Dedifferentiated amniotic fluid mesenchymal stem cell (primary cell): ENCODE measurements around the gene DIP2B.

Experiments
- DNase-seq: peaks from one replicate; pipeline ENCODE4 v3.0.0-alpha.2; 2016; ENCODE audit errors: extremely low spot score

DIP2B gene

DNA sequence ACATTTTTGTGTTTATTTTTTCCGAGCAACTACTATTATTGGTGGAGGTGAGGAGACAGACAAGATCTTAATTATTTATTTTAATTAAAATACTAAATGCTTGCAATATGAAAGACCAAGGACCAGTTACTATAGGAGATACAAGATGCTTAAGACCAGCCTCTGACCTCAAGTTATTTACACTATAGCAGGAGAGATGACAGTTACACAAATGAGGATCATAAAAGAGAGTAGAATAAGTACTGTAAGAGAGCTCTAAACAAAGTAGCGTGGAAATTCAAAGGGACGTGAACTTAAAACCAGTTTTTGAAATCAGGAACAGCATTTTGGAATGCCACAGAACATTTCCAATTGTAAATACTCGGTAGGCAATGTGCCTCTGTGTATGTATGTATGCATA, 131.1 kb downstream of the DIP2B start:
- DNase-seq: no peak

DNA sequence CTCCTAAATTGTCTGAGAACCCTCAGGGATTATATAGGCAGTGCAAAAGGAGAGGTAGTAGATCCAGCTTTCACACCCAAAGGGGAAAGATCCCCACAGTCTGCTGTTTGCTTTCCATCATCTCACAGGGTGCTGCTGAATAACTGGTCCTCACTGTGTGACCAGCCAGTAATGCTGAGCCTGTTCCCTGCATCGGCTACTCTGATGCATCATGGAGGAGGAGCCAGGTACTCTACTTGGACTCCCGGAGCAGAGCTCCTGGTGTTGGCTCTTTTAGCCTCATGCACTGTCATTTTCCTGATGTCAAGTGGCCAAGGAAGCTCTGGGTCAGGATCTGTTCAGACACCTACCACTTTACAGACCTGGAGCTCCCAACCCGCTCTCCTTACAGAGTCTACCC, 131.7 kb downstream of the DIP2B start:
- no peak for DNase-seq

DNA sequence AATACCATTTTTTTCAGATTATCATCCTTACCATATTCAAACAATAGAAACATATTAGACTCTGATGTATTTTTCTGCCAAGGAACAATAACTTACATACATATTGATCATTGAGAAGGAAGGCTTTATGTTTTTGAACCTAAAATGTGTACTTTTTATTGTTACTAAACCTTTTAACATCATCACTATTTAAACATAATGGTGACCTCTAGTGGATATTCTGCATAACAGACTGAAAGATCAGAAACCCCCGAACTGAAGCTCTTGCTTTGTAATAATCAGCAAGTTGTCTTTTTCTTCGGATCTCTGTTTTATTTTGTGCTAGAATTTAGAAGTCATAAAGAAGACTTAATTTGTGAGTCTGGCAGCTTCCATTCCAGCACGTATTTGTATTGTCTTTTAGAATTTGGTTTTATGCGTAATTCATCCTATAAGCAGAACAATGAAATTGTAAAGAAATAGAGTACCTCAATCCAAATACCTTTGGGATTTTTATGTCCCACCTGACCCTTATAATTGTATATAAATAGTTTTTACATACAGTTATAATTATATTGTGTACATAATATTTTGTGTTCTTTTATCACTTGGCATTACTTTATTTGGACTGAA, 133.2 kb downstream of the DIP2B start:
- DNase-seq: peak; percentile 49

DNA sequence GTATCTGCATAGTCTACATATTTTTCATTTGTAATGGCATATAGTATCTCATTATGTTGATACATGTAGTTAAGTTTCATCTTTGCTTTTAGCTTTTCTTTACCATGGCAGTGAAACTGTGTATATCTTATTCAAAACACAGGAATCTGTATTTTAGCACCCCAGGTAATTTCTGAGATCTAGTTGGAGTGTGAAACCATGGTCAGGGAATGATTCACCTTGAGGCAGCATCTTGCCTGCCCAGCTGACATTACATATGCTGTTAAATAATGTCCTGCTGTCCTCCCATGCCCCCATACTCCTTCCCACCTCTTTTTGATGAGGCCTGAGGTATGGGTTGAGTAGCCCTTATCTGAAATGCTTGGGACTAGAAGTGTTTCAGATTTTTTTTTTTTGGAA, 133.7 kb downstream of the DIP2B start:
- DNase-seq: no peak

DNA sequence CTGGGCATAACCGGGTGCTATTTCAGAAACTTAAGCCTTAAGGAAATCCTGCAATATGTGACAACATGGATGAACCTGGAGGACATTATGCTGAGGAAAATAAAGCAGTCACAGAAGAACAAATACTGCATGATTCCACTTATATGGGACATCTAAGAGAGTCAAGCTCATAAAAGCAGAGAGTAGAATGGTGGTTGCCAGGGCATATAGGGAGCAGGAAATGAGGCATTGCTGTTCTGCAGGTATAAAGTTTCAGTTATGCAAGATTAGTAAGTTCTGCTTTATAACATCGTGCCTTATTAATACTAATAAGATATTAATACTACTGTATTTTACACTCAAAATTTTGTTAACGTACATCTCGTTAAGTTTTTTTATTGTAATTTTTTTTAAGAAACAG, 134.9 kb downstream of the DIP2B start:
- DNase-seq: no peak

DNA sequence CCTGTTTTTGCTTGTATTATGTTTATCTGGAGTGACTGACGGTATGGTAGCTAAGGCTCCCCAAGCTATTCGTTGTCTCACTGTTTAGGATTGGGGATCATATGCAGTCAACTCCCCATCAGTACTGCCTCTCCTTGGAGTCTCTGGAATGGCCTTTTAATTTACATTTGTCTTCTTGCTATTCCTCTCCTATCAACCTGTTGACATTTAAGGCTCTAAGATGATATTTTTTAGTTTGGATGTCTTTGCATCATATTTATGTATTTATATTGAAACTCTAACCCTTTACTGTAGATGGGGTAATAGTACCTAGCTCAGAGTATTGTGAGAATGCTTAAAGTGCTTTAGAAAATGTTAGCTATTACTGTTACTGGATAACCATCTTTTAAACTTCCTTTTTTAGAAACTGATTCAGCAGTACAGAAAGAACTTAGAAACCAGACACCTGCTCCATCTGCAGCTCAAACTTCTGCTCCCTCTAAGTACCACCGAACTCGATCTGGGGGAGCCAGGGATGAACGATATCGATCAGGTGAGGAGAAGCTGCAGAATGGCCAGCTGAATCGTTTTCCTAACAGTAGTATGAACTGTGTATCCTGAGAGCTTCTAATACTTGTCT, 135.6 kb downstream of the DIP2B start:
- DNase-seq: no peak

- DNase-seq: no peak
Measured at GRCh38 chr12:50641566-50641965, 136.8 kb downstream of the DIP2B start.

DNA sequence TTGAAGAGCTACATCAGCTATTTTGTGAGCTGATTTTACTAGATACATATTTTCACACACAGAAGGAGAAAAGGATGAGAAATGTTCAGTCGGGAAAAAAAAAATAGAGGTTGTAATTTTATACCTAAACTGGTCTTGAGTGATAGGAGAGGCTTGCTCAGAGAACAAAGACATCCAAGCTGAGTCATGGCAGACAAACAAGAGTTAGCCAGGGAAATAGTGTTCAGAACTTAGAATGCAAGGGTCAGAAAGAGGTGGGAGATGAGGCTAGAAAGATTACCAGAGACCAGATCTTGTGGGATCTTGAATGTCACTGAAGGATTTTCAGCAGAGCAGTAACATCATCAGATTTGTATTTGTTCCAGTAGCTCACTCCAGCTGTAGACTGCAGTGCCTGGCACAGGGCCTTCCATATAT, 137.3 kb downstream of the DIP2B start:
- peak; percentile 42 for DNase-seq

- no peak for DNase-seq
Measured at GRCh38 chr12:50642761-50643160, 138.0 kb downstream of the DIP2B start.

DNA sequence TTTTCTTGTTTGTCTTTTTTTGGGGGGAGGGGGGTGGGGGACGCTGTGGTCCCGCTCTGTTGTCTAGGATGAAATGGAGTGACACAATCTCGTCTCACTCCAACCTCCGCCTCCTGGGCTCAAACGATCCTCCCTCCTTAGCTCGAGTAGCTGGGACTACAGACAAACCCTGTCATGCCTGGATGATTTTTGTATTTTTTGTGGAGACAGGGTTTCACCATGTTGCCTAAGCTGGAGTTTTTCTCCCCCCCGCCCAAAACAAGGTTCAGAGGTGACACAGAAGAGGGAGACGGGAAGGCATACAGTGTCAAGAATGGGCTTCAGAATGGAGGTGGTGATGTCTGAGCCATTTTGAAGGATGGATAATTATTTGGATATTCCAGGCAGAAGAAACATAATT, 142.2 kb downstream of the DIP2B start:
- no peak for DNase-seq

DNA sequence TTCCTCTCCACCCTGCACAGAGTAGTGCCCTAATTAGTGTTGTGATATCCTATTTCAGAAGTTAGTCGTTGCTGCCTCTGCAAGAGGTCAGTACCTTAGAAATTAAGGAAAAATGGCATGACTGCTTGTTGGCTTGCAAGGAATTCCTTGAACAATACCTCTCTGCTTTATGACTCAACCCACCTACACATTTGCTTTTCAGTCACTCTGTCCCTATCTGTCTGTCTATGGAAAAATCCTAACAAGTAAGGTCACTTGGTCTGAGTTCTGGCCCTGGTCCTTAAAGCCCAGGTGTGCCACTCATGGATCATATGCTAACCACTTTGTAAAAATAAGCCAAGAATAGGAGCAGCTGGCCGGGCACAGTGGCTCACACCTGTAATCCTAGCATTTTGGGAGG, 142.7 kb downstream of the DIP2B start:
- no peak for DNase-seq

- no peak for DNase-seq
Measured at GRCh38 chr12:50650285-50650684, 145.5 kb downstream of the DIP2B start.

DNA sequence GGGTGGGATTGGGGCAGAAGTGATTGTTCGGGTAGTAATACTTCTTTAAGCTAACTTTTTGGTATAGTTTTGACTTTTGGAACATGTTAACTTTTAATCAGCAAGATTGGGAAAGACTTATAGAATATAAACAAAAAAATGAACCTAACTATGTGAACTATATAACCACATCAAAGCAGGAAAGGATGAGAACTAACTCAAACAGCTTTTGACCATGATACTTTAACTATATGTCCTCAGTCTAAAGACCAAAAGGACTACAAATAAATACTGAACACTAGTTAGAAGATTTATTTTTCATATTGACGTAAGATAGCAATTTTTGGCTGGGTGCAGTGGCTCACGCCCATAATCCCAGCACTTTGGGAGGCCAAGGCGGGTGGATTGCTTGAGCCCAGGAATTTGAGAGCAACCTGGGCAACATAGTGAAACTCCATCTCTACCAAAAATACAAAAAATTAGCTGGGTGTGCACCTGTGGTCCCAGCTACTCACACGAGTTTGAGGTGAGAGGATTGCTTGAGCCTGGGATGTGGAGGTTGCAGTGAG, 150.7 kb downstream of the DIP2B start:
- DNase-seq: no peak

DNA sequence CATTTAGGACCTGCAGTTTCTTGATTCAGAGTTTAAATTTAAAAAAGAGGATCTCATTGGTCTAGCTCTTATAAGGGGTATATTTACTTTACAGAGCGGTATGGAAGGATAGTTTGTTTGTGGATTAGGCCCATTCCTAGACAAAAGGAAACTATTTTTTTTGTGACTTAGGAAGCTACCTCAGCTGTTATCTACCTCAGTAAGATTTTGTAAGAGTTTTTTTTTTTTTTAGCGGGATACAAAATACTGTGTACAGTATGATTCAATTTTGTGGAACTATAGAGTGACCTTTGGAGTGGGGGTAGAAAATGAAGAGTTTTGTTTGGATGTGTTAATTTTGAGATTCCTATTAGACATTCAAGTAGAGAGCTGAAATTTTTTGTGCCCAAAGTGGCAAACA, 154.5 kb downstream of the DIP2B start:
- DNase-seq: no peak

GRCh38 chr12:50659690-50660424, 155.1 kb downstream of the DIP2B start:
- no peak for DNase-seq

GRCh38 chr12:50660425-50660822, 155.6 kb downstream of the DIP2B start:
- no peak for DNase-seq

DNA sequence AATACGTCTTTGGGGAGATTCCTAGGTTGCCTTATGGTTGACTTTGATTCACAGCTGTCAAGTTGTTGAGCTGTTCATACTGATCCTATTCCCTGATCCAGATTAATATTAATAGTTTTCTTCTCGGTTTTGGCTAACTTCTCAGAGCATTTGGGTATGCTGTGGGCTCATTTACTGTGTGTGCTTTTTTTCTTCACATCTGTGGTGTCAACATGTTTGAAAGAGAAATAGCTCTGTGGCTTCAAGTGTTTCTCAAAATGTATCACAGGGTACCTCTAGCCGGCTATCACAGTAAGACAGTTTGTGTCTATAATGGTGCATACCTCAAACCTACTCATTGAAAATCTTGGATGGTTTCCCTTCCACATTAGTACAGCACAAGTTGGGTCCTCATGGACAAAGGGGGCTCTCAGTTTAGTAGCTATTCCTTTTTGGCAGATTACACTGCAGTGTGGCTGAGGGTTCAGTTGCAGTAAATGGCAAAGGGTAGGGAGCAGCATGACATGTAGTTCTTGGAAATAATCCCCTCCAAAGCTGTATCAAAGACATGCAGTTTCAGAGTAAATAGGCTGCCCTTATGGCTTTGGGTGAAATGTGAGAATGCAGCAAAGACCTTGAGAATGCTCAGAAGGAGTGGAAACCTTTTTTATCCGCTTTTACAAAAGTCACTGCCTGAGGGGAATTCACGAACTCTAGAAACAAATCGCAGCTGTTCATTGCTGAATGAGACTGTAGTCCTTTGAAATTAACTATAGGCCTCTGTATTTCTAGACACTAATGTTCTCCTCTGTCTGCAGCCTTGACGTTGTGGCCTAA, 156.7 kb downstream of the DIP2B start:
- no peak for DNase-seq

DNA sequence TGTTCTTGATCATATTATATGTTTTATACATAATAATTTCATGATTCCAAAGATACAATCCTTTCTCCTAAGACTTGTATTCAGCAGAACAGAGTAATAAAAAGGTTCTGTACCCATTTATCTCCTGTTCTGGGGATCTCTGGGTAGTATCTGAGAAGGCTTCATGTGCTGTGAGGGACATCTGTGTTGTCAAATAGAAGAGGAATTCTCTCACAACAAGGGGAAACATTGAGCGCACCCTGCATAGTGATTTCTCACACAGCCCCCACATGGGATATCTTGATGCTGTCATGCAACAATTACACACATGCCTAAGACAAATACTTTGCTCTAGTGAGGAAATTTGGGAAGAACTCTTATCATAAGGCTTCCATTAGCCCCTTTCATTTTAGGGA, 157.3 kb downstream of the DIP2B start:
- DNase-seq: no peak

GRCh38 chr12:50665170-50665569, 160.4 kb downstream of the DIP2B start:
- no peak for DNase-seq

DNA sequence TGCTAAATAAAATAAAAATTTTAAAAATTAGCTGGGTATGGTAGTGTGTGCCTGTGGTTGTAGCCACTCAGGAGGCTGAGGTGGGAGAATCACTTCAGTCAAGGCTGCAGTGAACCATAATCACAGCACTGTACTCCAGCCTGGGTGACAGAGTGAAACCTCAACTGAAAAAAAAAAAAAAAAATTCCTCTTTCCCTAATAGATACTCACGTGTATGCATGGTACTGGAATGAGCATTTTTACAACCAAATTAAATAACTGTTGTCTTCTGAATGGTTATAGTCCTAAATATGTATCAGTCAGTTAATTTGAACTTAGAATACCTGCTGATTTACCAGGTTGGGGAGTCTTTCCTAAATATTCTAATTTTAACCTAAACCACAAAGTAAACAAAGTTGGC, 160.8 kb downstream of the DIP2B start:
- DNase-seq: no peak

GRCh38 chr12:50666023-50666422, 161.2 kb downstream of the DIP2B start:
- no peak for DNase-seq

DNA sequence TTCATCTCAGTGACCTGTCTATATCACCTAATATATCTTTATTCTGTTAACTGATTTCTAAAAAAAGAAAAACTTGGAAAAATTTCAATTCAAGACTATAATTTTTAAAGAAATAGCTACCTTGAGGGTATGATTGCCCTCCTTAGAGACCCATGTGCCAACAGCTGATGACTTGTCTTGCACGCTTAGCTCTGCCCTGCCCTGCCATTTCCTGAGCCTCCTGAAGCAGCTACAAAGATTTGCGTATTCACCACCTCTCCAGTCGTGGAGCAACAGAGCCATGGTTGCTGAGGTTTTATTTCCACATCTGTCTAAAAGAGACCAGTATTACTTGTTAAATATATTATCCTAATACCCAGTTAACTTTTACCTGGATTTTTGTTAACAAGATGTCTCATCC, 167.4 kb downstream of the DIP2B start:
- no peak for DNase-seq
